ENCODE measurements around the gene DHX34. TPM values are rescaled to one million over a fixed set of nuclear protein-coding genes. Genes with fewer than 3 reads are reported as not detected.

The DHX34 gene
- total RNA-seq, 2 donors from 2014 or later: 5.9 to 6.8 TPM

DNA sequence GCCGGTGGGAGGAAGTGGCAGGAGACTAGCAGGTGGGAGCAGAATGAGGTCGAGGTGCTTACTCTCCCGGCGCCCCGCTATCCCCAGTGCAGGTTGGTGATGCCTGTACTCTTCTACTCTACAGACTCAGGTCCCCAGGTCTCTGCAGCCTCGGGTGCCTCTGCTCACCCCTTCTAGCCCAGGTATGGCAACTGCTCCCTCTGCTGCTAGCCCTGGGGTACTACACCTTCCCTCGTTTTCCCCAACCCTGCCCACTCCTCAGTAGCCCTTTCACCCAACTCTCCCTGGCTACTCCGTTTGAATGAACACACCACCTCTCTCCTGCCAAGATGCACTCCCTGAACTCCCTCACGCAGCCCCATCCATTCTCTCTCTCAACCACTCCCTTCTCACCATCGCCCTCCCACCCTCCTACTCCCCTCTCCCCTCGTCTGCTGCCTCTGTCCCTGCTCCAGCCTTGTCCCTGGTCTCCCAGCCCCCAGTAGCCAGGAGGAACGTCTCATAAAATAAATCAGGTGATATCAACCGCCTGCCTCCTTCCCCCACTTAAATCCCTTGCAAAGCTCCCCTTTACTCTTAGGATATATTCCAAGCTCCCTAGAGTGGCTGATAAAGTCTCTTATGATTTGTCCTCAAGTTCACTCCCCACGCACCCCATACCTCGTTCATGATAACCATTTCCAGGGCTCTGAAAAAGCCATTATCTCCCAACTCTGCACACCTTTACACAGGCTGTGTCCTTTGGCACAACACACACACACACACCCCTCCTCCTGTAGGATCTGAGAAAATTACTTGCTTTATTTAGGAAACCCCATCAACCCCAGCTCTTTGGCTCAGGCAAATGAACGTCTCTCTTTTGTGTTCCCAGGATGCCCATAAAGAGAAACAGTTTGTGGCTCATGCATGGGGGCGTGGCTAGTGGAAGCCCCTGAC is 78.4 kb downstream of the DHX34 start:
- DNase-seq (no peak), ATAC-seq (peak; percentile 67 to 70)
- intact Hi-C loops (cut with DNase I): loop anchor here in 1 of 2 donors (2.0 kb wide), 1 partner anchor 131 kb away; no protein-coding TSS in a partner anchor

DNA sequence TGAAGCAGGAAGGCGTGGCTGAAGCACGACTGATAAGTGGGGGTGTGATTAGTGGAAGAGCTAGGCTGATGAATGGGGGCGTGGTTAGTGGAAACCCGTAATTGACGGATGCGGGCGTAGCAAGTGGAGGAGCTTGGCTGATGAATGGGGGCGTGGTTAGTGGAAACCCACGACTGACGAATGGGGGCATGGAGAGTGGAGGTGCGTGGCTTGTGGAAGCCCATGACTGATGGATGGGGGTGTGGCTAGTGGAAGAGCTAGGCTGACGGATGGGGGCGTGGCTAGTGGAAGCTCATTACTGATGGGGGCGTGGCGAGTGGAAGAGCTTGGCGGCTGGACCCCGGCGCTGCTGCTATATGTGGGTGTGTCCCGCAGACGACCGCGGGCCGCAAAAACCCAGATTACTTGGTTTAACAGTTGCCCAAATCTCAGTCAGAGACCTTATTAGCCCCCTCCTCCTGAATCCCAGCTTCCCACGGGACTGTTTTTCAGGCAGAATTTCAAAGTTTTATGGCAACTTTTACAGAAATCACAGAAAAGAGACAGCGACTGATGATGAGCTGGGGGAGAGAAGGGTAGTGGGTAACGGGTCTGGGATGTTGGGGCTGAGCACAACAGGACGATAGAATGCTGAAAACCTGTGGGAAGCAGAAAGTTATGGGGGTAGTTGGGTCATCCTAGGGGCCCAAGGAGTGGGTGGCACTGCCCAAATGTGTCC is 79.2 kb downstream of the DHX34 start:
- peak; percentile 90 for DNase-seq
- intact Hi-C loops (cut with DNase I): no loop called here
- peak; percentile 89 to 97 for ATAC-seq

DNA sequence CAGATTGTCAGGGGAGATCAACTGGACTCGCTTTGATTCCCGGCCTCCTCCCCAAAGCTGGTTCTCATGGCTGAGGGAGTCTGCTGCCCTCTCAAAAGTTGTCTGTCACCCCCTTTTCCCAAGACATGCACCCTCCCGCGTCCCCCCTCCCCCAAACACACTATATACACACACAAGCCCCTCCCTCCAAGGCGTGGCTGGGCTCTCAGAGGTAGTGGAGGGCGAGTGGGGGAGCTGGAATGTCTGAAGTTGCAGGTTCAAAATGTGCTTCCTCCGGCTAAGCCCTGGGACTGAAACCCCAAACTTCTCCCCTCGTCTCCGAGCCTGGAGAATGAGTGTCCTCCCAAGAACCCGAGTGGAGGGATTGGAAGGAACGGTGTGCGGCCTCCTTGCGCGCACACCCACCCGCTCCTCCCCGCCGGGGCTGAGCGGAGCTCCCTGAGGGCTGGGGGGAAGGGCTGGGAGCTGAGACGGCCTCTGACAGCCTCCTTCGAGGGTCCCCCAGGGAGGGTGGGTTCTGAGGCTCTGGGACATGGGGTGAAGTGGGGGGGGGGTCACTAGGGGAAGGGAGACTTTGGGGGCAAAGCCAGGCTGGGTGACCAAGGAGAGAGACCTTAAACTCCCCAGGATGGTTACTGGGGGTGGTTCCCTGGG is 80.2 kb downstream of the DHX34 start:
- intact Hi-C loops (cut with DNase I): no loop called here
- DNase-seq: no peak
- no peak for ATAC-seq

DNA sequence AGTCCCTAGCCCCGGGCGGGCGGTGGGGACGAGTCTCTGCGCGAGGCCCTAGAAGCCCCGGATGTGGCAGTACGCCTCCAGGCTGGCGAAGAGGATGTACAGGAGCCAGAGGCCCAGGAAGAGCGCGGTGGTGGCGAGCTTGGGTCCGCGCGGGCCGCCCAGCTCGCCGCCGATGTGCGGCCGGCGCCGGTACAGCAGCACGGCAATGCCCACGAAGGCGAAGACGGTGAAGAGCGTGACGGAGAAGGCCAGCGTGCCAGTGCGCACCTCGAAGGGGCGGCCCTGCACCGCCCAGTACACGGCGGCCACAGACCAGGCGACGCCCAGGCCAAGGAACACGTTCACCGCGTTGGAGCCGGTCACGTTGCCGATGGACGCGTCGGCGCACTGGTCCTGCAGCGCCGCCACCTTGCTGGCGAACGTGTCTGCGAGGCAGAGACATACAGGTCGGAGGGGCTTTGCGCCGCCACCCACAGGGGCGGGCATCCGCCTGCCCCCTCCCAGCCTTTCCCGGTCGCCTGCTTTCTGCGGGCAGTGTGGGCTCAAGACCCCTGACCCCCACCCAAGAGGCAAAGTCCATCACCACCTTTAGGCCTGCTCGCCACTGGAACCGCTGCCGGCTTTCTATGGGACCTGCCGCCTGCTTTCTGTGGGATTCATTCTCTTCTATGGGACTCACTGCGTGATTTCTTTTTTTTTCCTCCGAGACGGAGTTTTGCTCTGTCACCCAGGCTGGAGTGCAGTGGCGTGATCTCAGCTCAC is 81.1 kb downstream of the DHX34 start:
- peak; percentile 16 to 25 for ATAC-seq
- no peak for DNase-seq
- intact Hi-C loops (cut with DNase I): loop anchor here in 1 of 2 donors (10.0 kb wide), 1 partner anchor 175 kb away; the partner anchor contains the start of gene BICRA

DNA sequence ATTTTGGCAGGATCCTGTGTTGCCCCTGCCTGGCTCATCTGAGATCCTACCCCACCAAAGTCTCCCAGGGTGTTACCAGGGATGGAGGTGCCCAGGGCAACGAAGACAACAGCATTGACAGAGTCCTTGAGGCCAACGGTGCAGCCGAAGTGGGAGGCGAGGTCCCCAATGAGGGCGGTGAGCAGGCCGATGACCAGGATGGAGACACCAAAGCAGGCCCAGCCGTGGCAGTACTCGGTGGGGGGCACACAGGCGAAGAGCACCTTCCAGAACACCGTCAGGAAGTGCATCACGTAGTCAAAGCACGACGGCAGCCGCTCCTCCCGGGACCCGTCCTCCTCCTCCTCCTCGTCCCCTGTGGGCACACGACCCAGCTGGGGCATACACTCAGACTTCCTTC is 83.0 kb downstream of the DHX34 start:
- ATAC-seq (no peak), DNase-seq (peak; percentile 12)
- intact Hi-C loops (cut with DNase I): loop anchor here in 1 of 2 donors (10.0 kb wide), 1 partner anchor 173 kb away; the partner anchor contains the start of gene BICRA

Other genes starting within 250 kb of the DHX34 start
- 10 to 100 TPM; 24.2 to 26.3 TPM for gene ZC3H4, start 235.5 kb upstream of the DHX34 start, total RNA-seq
- 10 to 100 TPM; 50.1 to 54.7 TPM for gene SAE1, start 218.5 kb upstream of the DHX34 start, total RNA-seq
- 1 to 10 TPM; 2.9 to 4.1 TPM for gene BBC3, start 118.1 kb upstream of the DHX34 start, total RNA-seq
- 10 to 100 TPM; 21.4 to 28.7 TPM for gene CCDC9, start 92.8 kb upstream of the DHX34 start, total RNA-seq
- 10 to 100 TPM; 16.1 to 17.1 TPM for gene INAFM1, start 74.4 kb upstream of the DHX34 start, total RNA-seq
- gene C5AR1, start 39.5 kb upstream of the DHX34 start, total RNA-seq: 10 to 100 TPM; 13.4 to 15.6 TPM
- gene C5AR2, start 17.1 kb upstream of the DHX34 start, total RNA-seq: 1 to 10 TPM in 1 of 2 donors, under 1 TPM in 1; 0.81 to 2.4 TPM
- gene MEIS3, start 70.2 kb downstream of the DHX34 start, total RNA-seq: 1 to 10 TPM; 5.6 to 7.0 TPM
- under 1 TPM in 1 of 2 donors, not detected in 1; 0.15 TPM for gene SLC8A2, start 122.6 kb downstream of the DHX34 start, total RNA-seq
- gene KPTN, start 134.9 kb downstream of the DHX34 start, total RNA-seq: 10 to 100 TPM in 1 of 2 donors, 1 to 10 TPM in 1; 6.9 to 10.5 TPM
- gene NAPA, start 165.7 kb downstream of the DHX34 start, total RNA-seq: 100 to 1,000 TPM in 1 of 2 donors, 10 to 100 TPM in 1; 92.7 to 113 TPM
- under 1 TPM; 0.13 to 0.21 TPM for gene ZNF541, start 223.8 kb downstream of the DHX34 start, total RNA-seq